Mononuclear cell (primary cell): ENCODE results near the gene ZNF280B. TPM values are rescaled to one million over a fixed set of nuclear protein-coding genes. Genes with fewer than 3 reads are reported as not detected.
A peak's percentile ranks its signal among the peaks of the same experiment; 100 is the strongest.

Experiments
- H3K27me3 ChIP-seq: 2 replicates; pipeline ENCODE4 v1.6.0; 2011; ENCODE audit warnings: low read length, control low read depth; ENCODE audit not compliant: insufficient read depth
- H3K4me1 ChIP-seq: 2 replicates; pipeline ENCODE4 v1.5.1; 2011; ENCODE audit warnings: mild to moderate bottlenecking, low read length, control low read depth; ENCODE audit not compliant: insufficient read depth
- H3K4me3 ChIP-seq: 2 replicates; pipeline ENCODE4 v1.5.1; 2011; ENCODE audit warnings: mild to moderate bottlenecking, low read length, moderate library complexity
- H3K9me3 ChIP-seq: 2 replicates; pipeline ENCODE4 v1.5.1; 2011; ENCODE audit warnings: low read depth, mild to moderate bottlenecking, control low read depth, low read length
- total RNA-seq: library from RNA; depleted of rRNA; stranded (reverse); fragments of >200 nt; gene quantifications from one replicate; pipeline ENCODE4 v1.2.3, GENCODE V29; 2012

Gene ZNF280B
- total RNA-seq: 1.2 TPM

GRCh38 chr22:22508274-22509176 is at the start of gene ZNF280B:
Gene ZNF280B (minus strand): TSS chr22:22508742. CDS start chr22:22489398, 19,344 bp downstream.
- Histone ChIP-seq H3K4me1 (peaks cover 12% of the 10 kb centered on the region), H3K9me3 (no peaks in the 10 kb centered on the region), H3K4me3 (peak within 1 kb of the TSS; percentile 55), H3K27me3 (no peaks in the 10 kb centered on the region)

- Histone ChIP-seq H3K9me3 (no peaks in the 10 kb centered on the region), H3K4me3 (no peak overlapping the region), H3K4me1 (no peaks in the 10 kb centered on the region), H3K27me3 (no peaks in the 10 kb centered on the region)
Observed at GRCh38 chr22:22556995-22557925, 48.7 kb upstream of the ZNF280B start.

GRCh38 chr22:22556578-22556977 is 48.0 kb upstream of the ZNF280B start:
- H3K4me3 ChIP-seq: no peak overlapping the region
- no peaks in the 10 kb centered on the region for H3K4me1 ChIP-seq
- H3K9me3 ChIP-seq: no peaks in the 10 kb centered on the region
- no peaks in the 10 kb centered on the region for H3K27me3 ChIP-seq

- Histone ChIP-seq H3K27me3 (no peaks in the 10 kb centered on the region), H3K9me3 (no peaks in the 10 kb centered on the region), H3K4me3 (no peak overlapping the region), H3K4me1 (no peaks in the 10 kb centered on the region)
Observed at GRCh38 chr22:22555596-22555995, 47.1 kb upstream of the ZNF280B start.

- Histone ChIP-seq H3K4me1 (no peaks in the 10 kb centered on the region), H3K4me3 (no peak overlapping the region)
Observed at GRCh38 chr22:22554587-22555284, 46.2 kb upstream of the ZNF280B start.

GRCh38 chr22:22553735-22554586 is 45.4 kb upstream of the ZNF280B start:
- Histone ChIP-seq H3K27me3 (no peaks in the 10 kb centered on the region), H3K9me3 (no peaks in the 10 kb centered on the region), H3K4me1 (no peaks in the 10 kb centered on the region), H3K4me3 (no peak overlapping the region)

More at GRCh38 chr22:22554587-22555284, 46.2 kb upstream of the ZNF280B start:
- Histone ChIP-seq H3K9me3 (no peaks in the 10 kb centered on the region), H3K27me3 (no peaks in the 10 kb centered on the region)

GRCh38 chr22:22553141-22553540 is 44.6 kb upstream of the ZNF280B start:
- H3K4me1 ChIP-seq: no peaks in the 10 kb centered on the region
- no peaks in the 10 kb centered on the region for H3K27me3 ChIP-seq
- no peak overlapping the region for H3K4me3 ChIP-seq
- no peaks in the 10 kb centered on the region for H3K9me3 ChIP-seq

- Histone ChIP-seq H3K27me3 (no peaks in the 10 kb centered on the region), H3K9me3 (no peaks in the 10 kb centered on the region), H3K4me1 (no peaks in the 10 kb centered on the region), H3K4me3 (no peak overlapping the region)
Observed at GRCh38 chr22:22552630-22553029, 44.1 kb upstream of the ZNF280B start.

GRCh38 chr22:22550789-22551434 is 42.4 kb upstream of the ZNF280B start:
- Histone ChIP-seq H3K27me3 (no peaks in the 10 kb centered on the region), H3K9me3 (no peaks in the 10 kb centered on the region), H3K4me3 (no peak overlapping the region), H3K4me1 (peaks cover 15% of the 10 kb centered on the region)

GRCh38 chr22:22548910-22549309 is 40.4 kb upstream of the ZNF280B start:
- Histone ChIP-seq H3K27me3 (no peaks in the 10 kb centered on the region), H3K4me1 (peaks cover 21% of the 10 kb centered on the region), H3K4me3 (no peak overlapping the region), H3K9me3 (no peaks in the 10 kb centered on the region)

GRCh38 chr22:22548317-22548716 is 39.8 kb upstream of the ZNF280B start:
- peaks cover 21% of the 10 kb centered on the region for H3K4me1 ChIP-seq
- H3K9me3 ChIP-seq: no peaks in the 10 kb centered on the region
- H3K4me3 ChIP-seq: no peak overlapping the region
- H3K27me3 ChIP-seq: no peaks in the 10 kb centered on the region

GRCh38 chr22:22547692-22548300 is 39.3 kb upstream of the ZNF280B start:
- Histone ChIP-seq H3K27me3 (no peaks in the 10 kb centered on the region), H3K4me3 (no peak overlapping the region), H3K4me1 (peaks cover 21% of the 10 kb centered on the region)

GRCh38 chr22:22547226-22547625 is 38.7 kb upstream of the ZNF280B start:
- Histone ChIP-seq H3K4me3 (no peak overlapping the region), H3K27me3 (no peaks in the 10 kb centered on the region), H3K4me1 (peaks cover 21% of the 10 kb centered on the region), H3K9me3 (no peaks in the 10 kb centered on the region)

More at GRCh38 chr22:22547692-22548300, 39.3 kb upstream of the ZNF280B start:
- H3K9me3 ChIP-seq: no peaks in the 10 kb centered on the region
